ENCODE results near the gene PRKAG2. TPM values are rescaled to one million over a fixed set of nuclear protein-coding genes. Genes with fewer than 3 reads are reported as not detected.

The PRKAG2 gene
- total and polyA plus RNA-seq, 12 donors = 3.8 to 17.3 (median 10.9) TPM

DNA sequence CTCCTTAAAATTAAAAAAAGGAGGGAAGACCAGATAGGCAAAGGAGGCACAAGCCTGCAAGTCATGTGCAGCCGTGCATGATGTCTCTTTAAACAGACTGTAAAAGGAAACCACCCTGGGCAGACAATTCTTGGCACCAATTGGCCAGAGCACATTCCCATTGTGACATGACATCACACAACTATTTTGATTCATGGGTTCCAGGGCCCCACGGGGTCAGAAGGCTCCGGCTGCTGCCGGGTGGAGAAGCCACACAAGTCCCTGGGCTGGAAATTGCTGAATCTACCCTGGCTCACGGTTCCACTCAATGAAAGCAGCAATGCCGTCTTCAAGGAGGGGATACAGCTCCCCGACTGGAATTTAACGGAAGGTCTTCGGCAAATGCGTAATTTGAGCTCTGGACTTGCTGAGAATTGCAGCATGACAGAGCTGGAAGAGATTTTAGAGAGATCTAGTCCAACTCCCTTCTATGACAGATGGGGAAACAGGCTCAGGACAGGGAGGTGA lies 140.5 kb downstream of the PRKAG2 start:
- no peaks in the 10 kb centered on the region for H3K9me3 ChIP-seq (replicated peaks in 1 of 3)
- H3K27ac ChIP-seq = peak overlapping the region in 4 of 5 donors; percentile 10 to 81 (median 40)
- no peaks in the 10 kb centered on the region for H3K36me3 ChIP-seq (replicated peaks in 1 of 2)
- intact Hi-C loops (cut with DNase I) = no loop called here
- peak overlapping the region in 1 of 4 donors; percentile 33 for H3K4me3 ChIP-seq
- peak in 1 of 2 donors; percentile 65 for TF ChIP-seq POLR2A (IDR thresholded peaks at IDR 0.05)
- TF ChIP-seq, protein P1, sequence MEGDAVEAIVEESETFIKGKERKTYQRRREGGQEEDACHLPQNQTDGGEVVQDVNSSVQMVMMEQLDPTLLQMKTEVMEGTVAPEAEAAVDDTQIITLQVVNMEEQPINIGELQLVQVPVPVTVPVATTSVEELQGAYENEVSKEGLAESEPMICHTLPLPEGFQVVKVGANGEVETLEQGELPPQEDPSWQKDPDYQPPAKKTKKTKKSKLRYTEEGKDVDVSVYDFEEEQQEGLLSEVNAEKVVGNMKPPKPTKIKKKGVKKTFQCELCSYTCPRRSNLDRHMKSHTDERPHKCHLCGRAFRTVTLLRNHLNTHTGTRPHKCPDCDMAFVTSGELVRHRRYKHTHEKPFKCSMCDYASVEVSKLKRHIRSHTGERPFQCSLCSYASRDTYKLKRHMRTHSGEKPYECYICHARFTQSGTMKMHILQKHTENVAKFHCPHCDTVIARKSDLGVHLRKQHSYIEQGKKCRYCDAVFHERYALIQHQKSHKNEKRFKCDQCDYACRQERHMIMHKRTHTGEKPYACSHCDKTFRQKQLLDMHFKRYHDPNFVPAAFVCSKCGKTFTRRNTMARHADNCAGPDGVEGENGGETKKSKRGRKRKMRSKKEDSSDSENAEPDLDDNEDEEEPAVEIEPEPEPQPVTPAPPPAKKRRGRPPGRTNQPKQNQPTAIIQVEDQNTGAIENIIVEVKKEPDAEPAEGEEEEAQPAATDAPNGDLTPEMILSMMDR (IDR thresholded peaks at IDR 0.05) = peak in 4 of 6 experiments; percentile 26 to 53 (median 42)
- WGBS, 4 donors = 6 to 13% (median 9%) methylated on average over 8 to 10 of the region's 10 CpGs
- peaks cover 4 to 11% of the 10 kb centered on the region in 2 donors for H3K4me1 ChIP-seq (replicated peaks in 1 of 2)
- DNase-seq = peak; percentile 69 to 93 (median 84)
- H3K27me3 ChIP-seq = no peaks in the 10 kb centered on the region

DNA sequence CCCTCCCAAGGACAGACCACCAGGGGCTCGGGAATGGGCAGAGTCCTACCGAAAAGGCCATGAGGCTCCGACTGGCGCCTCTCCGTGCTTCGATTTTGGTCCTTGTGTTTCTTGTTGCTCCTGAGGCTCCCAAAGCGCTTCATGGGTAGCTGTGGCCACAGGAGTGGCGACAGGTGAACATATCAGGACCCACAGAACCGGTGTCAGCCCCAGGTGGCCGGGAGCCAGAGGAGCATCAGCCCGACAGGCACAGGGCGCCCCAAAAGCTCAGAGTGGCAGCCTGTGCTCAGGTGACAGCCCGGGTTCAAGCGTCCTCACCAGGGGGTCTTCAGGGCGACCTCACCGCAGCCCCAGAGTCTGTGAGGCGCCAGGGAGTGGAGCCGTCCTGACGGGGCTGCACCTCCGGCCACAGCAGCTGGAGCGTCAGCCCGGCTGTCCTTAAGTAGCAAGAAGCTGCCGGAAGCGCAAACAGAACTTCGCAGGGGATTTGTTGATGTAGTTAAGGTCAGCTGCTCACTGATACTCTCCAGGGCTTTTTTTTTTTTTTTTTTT lies 141.0 kb downstream of the PRKAG2 start:
- H3K36me3 ChIP-seq (replicated peaks in 1 of 2) = no peaks in the 10 kb centered on the region
- H3K27me3 ChIP-seq = no peaks in the 10 kb centered on the region
- WGBS, 4 donors = 44 to 48% (median 46%) methylated on average over 17 to 25 of the region's 25 CpGs
- H3K27ac ChIP-seq = peak overlapping the region in 4 of 5 donors; percentile 10 to 80 (median 42)
- intact Hi-C loops (cut with DNase I) = no loop called here
- H3K4me1 ChIP-seq (replicated peaks in 1 of 2) = peaks cover 4 to 11% of the 10 kb centered on the region in 2 donors
- no peak for TF ChIP-seq POLR2A (IDR thresholded peaks at IDR 0.05)
- TF ChIP-seq, protein P1 (IDR thresholded peaks at IDR 0.05) = no peak
- H3K4me3 ChIP-seq = peak overlapping the region in 1 of 4 donors; percentile 33
- no peaks in the 10 kb centered on the region for H3K9me3 ChIP-seq (replicated peaks in 1 of 3)
- peak in 1 of 7 donors; percentile 21 for DNase-seq

DNA sequence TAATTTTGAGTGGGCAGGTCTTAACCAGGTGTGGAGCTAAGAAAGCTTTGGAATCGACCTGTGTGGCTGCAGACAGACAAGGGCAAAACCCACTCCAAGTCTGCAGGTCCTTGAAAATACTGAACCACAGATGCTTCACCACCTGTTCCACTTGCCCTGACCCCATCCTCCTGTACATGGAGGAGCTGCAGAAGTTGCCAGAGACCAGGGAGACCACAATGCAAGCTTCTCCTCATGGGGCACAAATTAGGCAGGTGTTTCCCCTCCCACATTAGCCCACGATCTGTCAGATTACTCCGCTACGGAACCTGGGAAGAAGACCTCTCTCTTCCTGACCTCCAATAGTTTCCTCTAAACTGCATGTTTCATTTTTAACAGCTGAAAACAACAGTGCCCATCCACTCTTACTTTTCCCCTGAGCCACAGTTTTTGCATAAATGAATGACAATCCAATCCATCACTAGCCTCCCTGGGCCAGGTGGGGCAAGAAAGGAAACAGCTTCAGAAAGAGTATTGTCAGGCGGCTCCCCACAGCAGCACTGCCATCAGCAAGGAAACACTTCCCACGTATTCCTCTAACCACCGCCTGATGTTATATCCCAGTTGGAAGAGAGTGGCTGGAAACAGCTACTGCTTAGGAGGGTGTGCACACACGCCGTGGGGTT lies 141.6 kb downstream of the PRKAG2 start:
- no peaks in the 10 kb centered on the region for H3K27me3 ChIP-seq
- TF ChIP-seq POLR2A (IDR thresholded peaks at IDR 0.05) = no peak
- TF ChIP-seq, protein P1 (IDR thresholded peaks at IDR 0.05) = no peak
- H3K27ac ChIP-seq = peak overlapping the region in 3 of 5 donors; percentile 20 to 80 (median 64)
- intact Hi-C loops (cut with DNase I) = no loop called here
- 74 to 85% (median 80%) methylated on average over 9 of the region's 9 CpGs for WGBS, 4 donors
- no peaks in the 10 kb centered on the region for H3K9me3 ChIP-seq (replicated peaks in 1 of 3)
- peaks cover 4 to 11% of the 10 kb centered on the region in 2 donors for H3K4me1 ChIP-seq (replicated peaks in 1 of 2)
- H3K4me3 ChIP-seq = no peak overlapping the region
- H3K36me3 ChIP-seq (replicated peaks in 1 of 2) = no peaks in the 10 kb centered on the region
- no peak for DNase-seq

DNA sequence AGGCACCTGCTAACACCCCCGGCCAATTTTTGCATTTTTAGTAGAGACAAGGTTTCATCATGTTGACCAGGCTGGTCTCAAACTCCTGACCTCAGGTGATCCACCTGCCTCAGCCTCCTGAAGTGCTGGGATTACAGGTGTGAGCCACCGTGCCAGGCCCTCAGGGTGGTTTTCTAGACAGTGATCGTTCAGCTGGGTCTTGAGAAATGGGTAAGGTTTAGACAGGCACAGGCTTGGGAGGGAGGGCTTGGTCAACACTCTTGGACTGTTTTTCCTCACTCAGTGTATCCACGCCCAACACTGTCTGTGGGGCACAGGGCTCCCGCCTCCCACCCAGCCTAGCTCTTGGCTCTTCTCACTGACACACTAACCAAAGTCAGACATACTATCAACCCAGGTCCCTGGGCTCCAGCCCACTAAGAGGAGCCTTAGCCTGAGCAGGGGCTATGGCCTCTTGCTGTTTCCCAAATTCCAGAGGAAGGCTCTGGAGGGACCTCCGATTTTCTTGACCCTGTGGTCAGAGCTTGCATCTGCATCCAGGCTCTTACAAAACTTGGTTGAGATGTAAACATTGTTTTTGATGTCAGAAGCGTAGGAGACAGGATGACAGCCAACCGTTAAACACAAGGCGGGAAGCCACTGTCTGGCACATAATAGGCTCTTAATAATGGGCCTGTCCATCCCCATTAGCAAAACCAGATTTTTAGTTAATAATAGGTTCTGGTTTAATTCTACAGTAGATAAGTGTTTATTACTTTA lies 143.9 kb downstream of the PRKAG2 start:
- no peak overlapping the region for H3K4me3 ChIP-seq
- no peaks in the 10 kb centered on the region for H3K27me3 ChIP-seq
- no peaks in the 10 kb centered on the region for H3K9me3 ChIP-seq (replicated peaks in 1 of 3)
- 88 to 91% (median 90%) methylated on average over 7 to 9 of the region's 9 CpGs for WGBS, 4 donors
- no peak for TF ChIP-seq POLR2A (IDR thresholded peaks at IDR 0.05)
- TF ChIP-seq, protein P1 (IDR thresholded peaks at IDR 0.05) = no peak
- intact Hi-C loops (cut with DNase I) = no loop called here
- no peak for DNase-seq
- no peaks in the 10 kb centered on the region for H3K36me3 ChIP-seq (replicated peaks in 1 of 2)
- H3K4me1 ChIP-seq (replicated peaks in 1 of 2) = peaks cover 4 to 14% of the 10 kb centered on the region in 2 donors
- H3K27ac ChIP-seq = no peak overlapping the region
